GM19438 (cell line): Measurements from ENCODE around the gene RAB3A.
A peak's percentile ranks its signal among the peaks of the same experiment; 100 is the strongest.
"Not testable (repeated sequence)": the region's sequence is repeated elsewhere in the genome, so short reads cannot be mapped to it uniquely, and the experiment has no call there.

ENCODE experiments used
- ATAC-seq: cut with Tn5 transposase; IDR thresholded peaks from one replicate; pipeline ENCODE4 v1.9.1; 2021; ENCODE audit warnings: low read depth; ENCODE audit not compliant: unreplicated experiment

The RAB3A gene

GRCh38 chr19:18224525-18225354, 20.9 kb upstream of the RAB3A start:
- ATAC-seq = peak; percentile 86

GRCh38 chr19:18223860-18224524, 20.1 kb upstream of the RAB3A start:
- peak; percentile 8 for ATAC-seq

GRCh38 chr19:18221815-18222725, 18.2 kb upstream of the RAB3A start:
- ATAC-seq = no peak

GRCh38 chr19:18220632-18221275, 16.9 kb upstream of the RAB3A start:
- ATAC-seq = no peak

- no peak for ATAC-seq
Measured at GRCh38 chr19:18219911-18220631, 16.2 kb upstream of the RAB3A start.

GRCh38 chr19:18218600-18218999, 14.8 kb upstream of the RAB3A start:
- ATAC-seq = no peak

GRCh38 chr19:18218159-18218558, 14.3 kb upstream of the RAB3A start:
- no peak for ATAC-seq

- no peak for ATAC-seq
Measured at GRCh38 chr19:18216789-18217188, 12.9 kb upstream of the RAB3A start.

GRCh38 chr19:18214779-18215433, 11.1 kb upstream of the RAB3A start:
- no peak for ATAC-seq

- no peak for ATAC-seq
Measured at GRCh38 chr19:18211683-18212082, 7.8 kb upstream of the RAB3A start.

- not testable (repeated sequence) for ATAC-seq
Measured at GRCh38 chr19:18209912-18210311, 6.1 kb upstream of the RAB3A start.

- ATAC-seq = no peak
Measured at GRCh38 chr19:18208098-18208951, 4.5 kb upstream of the RAB3A start.

GRCh38 chr19:18206018-18206417, 2.2 kb upstream of the RAB3A start:
- ATAC-seq = no peak

- ATAC-seq = no peak
Measured at GRCh38 chr19:18205200-18205892, 1.5 kb upstream of the RAB3A start.

GRCh38 chr19:18204394-18205199, 755 bp upstream of the RAB3A start:
- ATAC-seq = peak; percentile 11

- peak; percentile 2 for ATAC-seq
Measured at GRCh38 chr19:18203408-18203862, 407 bp downstream of the RAB3A start.
